WTC11 (cell line): ENCODE measurements around the gene CD2. TPM values are rescaled to one million over a fixed set of nuclear protein-coding genes. Genes with fewer than 3 reads are reported as not detected.

Experiments used
- ATAC-seq: fragments of 200-7000 bp; cut with Tn5 transposase; 2 replicates; pipeline ENCODE4 v1.10.0; 2021; ENCODE audit warnings: mild to moderate bottlenecking, moderate library complexity
- CTCF ChIA-PET: fragments of 300-600 bp; sonication (Branson Sonifier 250); formaldehyde crosslinking; loops from one replicate; lab custom pipeline; 2021; ENCODE audit warnings: antibody characterized with exemption; lab: Charles Lee
- POLR2A ChIA-PET: fragments of 350-600 bp; sonication (Branson Sonifier 250); formaldehyde crosslinking; loops from one replicate; lab custom pipeline; 2021; ENCODE audit warnings: antibody characterized with exemption; lab: Charles Lee
- DNase-seq: peaks from one replicate; pipeline ENCODE4 v3.0.0; 2021; ENCODE audit warnings: low spot score
- H3K27ac Mint-ChIP-seq: 2 replicates; pipeline ENCODE4 v1.8.0; 2021; ENCODE audit warnings: mixed read lengths
- H3K27me3 Mint-ChIP-seq: 2 replicates; pipeline ENCODE4 v1.8.0; 2021; ENCODE audit warnings: low read depth, mild to moderate bottlenecking, moderate library complexity, mixed read lengths
- H3K36me3 Mint-ChIP-seq: 2 replicates; pipeline ENCODE4 v1.8.0; 2021; ENCODE audit warnings: mixed read lengths
- H3K4me1 Mint-ChIP-seq: 2 replicates; pipeline ENCODE4 v1.8.0; 2022; ENCODE audit warnings: mixed read lengths
- H3K4me3 Mint-ChIP-seq: 2 replicates; pipeline ENCODE4 v1.8.0; 2021; ENCODE audit warnings: mild to moderate bottlenecking, moderate library complexity, mixed read lengths
- H3K9me3 Mint-ChIP-seq: 2 replicates; pipeline ENCODE4 v1.8.0; 2021; ENCODE audit warnings: mixed read lengths
- ATF1 ChIP-seq: sonication (generic); formaldehyde crosslinking; IDR thresholded peaks from 2 replicates; pipeline ENCODE4 v1.8.1; 2023; ENCODE audit warnings: mild to moderate bottlenecking, moderate library complexity, missing genetic modification reagents
- CDX4 ChIP-seq: fragments of 250-450 bp; sonication (Bioruptor Pico); IDR thresholded peaks from 2 replicates; pipeline ENCODE4 v1.9.0; 2021; ENCODE audit warnings: moderate library complexity, mild to moderate bottlenecking, inconsistent platforms, borderline replicate concordance
- GTF2I ChIP-seq: fragments of 250-450 bp; sonication (Bioruptor Pico); conservative IDR thresholded peaks from 2 replicates; pipeline ENCODE4 v1.4.0; 2021; ENCODE audit warnings: mild to moderate bottlenecking
- IRF2 ChIP-seq: sonication (generic); formaldehyde crosslinking; IDR thresholded peaks from 2 replicates; pipeline ENCODE4 v1.8.0; 2022; ENCODE audit warnings: low read depth, missing genetic modification reagents, borderline replicate concordance
- KAT7 ChIP-seq: sonication (generic); formaldehyde crosslinking; IDR thresholded peaks from 2 replicates; pipeline ENCODE4 v1.8.1; 2023; ENCODE audit warnings: missing genetic modification reagents, mild to moderate bottlenecking, borderline replicate concordance
- MLX ChIP-seq: sonication (generic); formaldehyde crosslinking; IDR thresholded peaks from 2 replicates; pipeline ENCODE4 v1.8.1; 2023; ENCODE audit warnings: mild to moderate bottlenecking, missing genetic modification reagents, moderate library complexity
- MXD4 ChIP-seq: fragments of 250-450 bp; sonication (Bioruptor Pico); IDR thresholded peaks from 2 replicates; pipeline ENCODE4 v1.8.0; 2021; ENCODE audit warnings: mild to moderate bottlenecking, moderate library complexity, borderline replicate concordance
- RELA ChIP-seq: sonication (generic); formaldehyde crosslinking; IDR thresholded peaks from 2 replicates; pipeline ENCODE4 v1.8.1; 2022; ENCODE audit warnings: missing genetic modification reagents, mild to moderate bottlenecking, borderline replicate concordance
- STAT6 ChIP-seq: sonication (generic); formaldehyde crosslinking; conservative IDR thresholded peaks from 2 replicates; pipeline ENCODE4 v1.8.1; 2023; ENCODE audit warnings: mild to moderate bottlenecking, low read depth, missing genetic modification reagents, moderate library complexity
- TCF7 ChIP-seq: sonication (generic); formaldehyde crosslinking; IDR thresholded peaks from 2 replicates; pipeline ENCODE4 v1.8.0; 2022; ENCODE audit warnings: mild to moderate bottlenecking, low read depth, missing genetic modification reagents, moderate library complexity
- ZNF281 ChIP-seq: sonication (generic); formaldehyde crosslinking; IDR thresholded peaks from 2 replicates; pipeline ENCODE4 v1.8.0; 2023; ENCODE audit warnings: mild to moderate bottlenecking, missing genetic modification reagents
- ZNF425 ChIP-seq: fragments of 250-450 bp; sonication (Bioruptor Pico); conservative IDR thresholded peaks from 2 replicates; pipeline ENCODE4 v1.9.0; 2021; ENCODE audit warnings: mild to moderate bottlenecking
- total RNA-seq: library from RNA; stranded (reverse); gene quantifications from 3 replicates; pipeline ENCODE4 v1.2.3, GENCODE V29; 2021

Gene CD2
- total RNA-seq, 1 experiment from 2014 or later = 0.13 TPM

- Mint-ChIP-seq H3K4me1 (peaks cover 10% of the 10 kb centered on the region), H3K4me3 (no peak overlapping the region), H3K27ac (no peak overlapping the region), H3K27me3 (no peaks in the 10 kb centered on the region), H3K36me3 (no peaks in the 10 kb centered on the region), H3K9me3 (0 out of 2 replicates have a peak, but pooled peaks cover 5% of the 10 kb centered on the region)
- ChIA-PET POLR2A (interaction anchor here (0.6 kb wide), 1 partner anchor 253 kb away, joined by 5 read pairs; no protein-coding TSS in a partner anchor), CTCF (interaction anchor here (0.6 kb wide), 1 partner anchor 123 kb away, joined by 3 read pairs; no protein-coding TSS in a partner anchor)
- no peak for DNase-seq
- no peak for ATAC-seq
- TF ChIP-seq MLX (CRISPR knock-in tag) = no peak
- no peak for TF ChIP-seq MXD4
- TF ChIP-seq, all 79 proteins: peak for 0
Measured at GRCh38 chr1:116760996-116761665, 6.9 kb downstream of the CD2 start.

- Mint-ChIP-seq H3K27me3 (no peaks in the 10 kb centered on the region), H3K9me3 (0 out of 2 replicates have a peak, but pooled peaks cover 5% of the 10 kb centered on the region)
- no peak for ATAC-seq
- no peak for TF ChIP-seq RELA (CRISPR knock-in tag)
- TF ChIP-seq TCF7 (CRISPR knock-in tag) = no peak
- no peak for TF ChIP-seq KAT7 (CRISPR knock-in tag)
- no peak for TF ChIP-seq STAT6 (CRISPR knock-in tag)
- no peak for TF ChIP-seq IRF2 (CRISPR knock-in tag)
- TF ChIP-seq ATF1 (CRISPR knock-in tag) = no peak
- no peak for TF ChIP-seq ZNF281 (CRISPR knock-in tag)
- TF ChIP-seq CDX4 (CRISPR knock-in tag) = no peak
- no peak for TF ChIP-seq GTF2I (CRISPR knock-in tag)
- TF ChIP-seq ZNF425 (CRISPR knock-in tag) = no peak
- TF ChIP-seq, all 79 proteins: peak for 0
- DNase-seq = no peak
- POLR2A ChIA-PET = no interaction called here
- H3K4me1 Mint-ChIP-seq = peaks cover 10% of the 10 kb centered on the region
- no peak overlapping the region for H3K4me3 Mint-ChIP-seq
- CTCF ChIA-PET = no interaction called here
- H3K36me3 Mint-ChIP-seq = no peaks in the 10 kb centered on the region
- H3K27ac Mint-ChIP-seq = no peak overlapping the region
Measured at GRCh38 chr1:116762281-116762680, 8.1 kb downstream of the CD2 start.
